Sigmoid colon (tissue), 7 donors: Measurements from ENCODE around the gene WFDC10B. TPM values are rescaled to one million over a fixed set of nuclear protein-coding genes. Genes with fewer than 3 reads are reported as not detected.

Experiments
- DNase-seq: peaks from one replicate; pipeline ENCODE4 v3.0.0-alpha.2; 2019
- H3K27ac ChIP-seq, 4 donors: fragments of 200-600 bp; sonication (generic); one replicate each; pipeline ENCODE4 v1.5.1; 2016 to 2019; ENCODE audit warnings: mild to moderate bottlenecking in 1 of 4
- H3K27me3 ChIP-seq, 3 donors: fragments of 200-600 bp; sonication (generic); one replicate each; pipeline ENCODE4 v1.5.1; 2019; ENCODE audit warnings: mild to moderate bottlenecking in 1 of 3
- H3K36me3 ChIP-seq, 4 donors: fragments of 200-600 bp; sonication (generic); one replicate each; pipeline ENCODE4 v1.5.1; 2016 to 2019
- H3K4me1 ChIP-seq, 4 donors: fragments of 200-600 bp; sonication (generic); one replicate each; pipeline ENCODE4 v1.5.1; 2017 to 2019
- H3K4me3 ChIP-seq, 4 donors: fragments of 200-600 bp; sonication (generic); one replicate each; pipeline ENCODE4 v1.5.1; 2017 to 2019; ENCODE audit warnings: mild to moderate bottlenecking in 2 of 4, moderate library complexity in 1 of 4
- H3K9me3 ChIP-seq, 4 donors: fragments of 200-600 bp in 3 of 4; sonication (generic) in 3 of 4; one replicate each; pipeline versions ENCODE4 v1.5.1 to v1.6.1; 2013 to 2019
- CTCF ChIP-seq, 4 experiments: fragments of 450-650 bp in 3 of 4; fragments of 200-600 bp in 1 of 4; IDR thresholded peaks; one replicate each; pipeline ENCODE4 v1.5.1; 2016 to 2019; ENCODE audit warnings: antibody characterized with exemption in 4 of 4, mild to moderate bottlenecking in 3 of 4, moderate library complexity in 2 of 4
- EP300 ChIP-seq, 4 donors: sonication (generic); formaldehyde crosslinking; IDR thresholded peaks; one replicate each; pipeline ENCODE4 v1.6.1; 2017; ENCODE audit warnings: antibody characterized with exemption in 4 of 4
- POLR2A ChIP-seq, 2 donors: fragments of 450-650 bp; IDR thresholded peaks; one replicate each; pipeline ENCODE4 v1.6.1; 2016; ENCODE audit warnings: antibody characterized with exemption in 2 of 2, mild to moderate bottlenecking in 2 of 2, moderate library complexity in 2 of 2
- POLR2AphosphoS5 ChIP-seq, 4 donors: sonication (generic); formaldehyde crosslinking; IDR thresholded peaks; one replicate each; pipeline ENCODE4 v1.6.1; 2017; ENCODE audit warnings: antibody characterized with exemption in 4 of 4
- WGBS, 2 donors: extraction: QIAGEN DNeasy Blood & Tissue Kit; methylation state at CpG; one replicate each; pipeline ENCODE4 v1.1.7; 2013; 5-methylcytosine and 5-hydroxymethylcytosine counted together
- intact Hi-C: fragments of 100-400 bp; cut with DNase I; formaldehyde crosslinking; loops from one replicate; pipeline ENCODE4 v1.15.1; 2023
- polyA plus RNA-seq, 3 donors: library from polyadenylated mRNA; stranded (reverse); fragments of 200-250 nt; gene quantifications; one replicate each; pipeline ENCODE4 v1.2.3, GENCODE V29; 2013
- small RNA-seq, 3 donors: library from RNA; depleted of rRNA; stranded (forward); fragments of <200 nt; gene quantifications; one replicate each; pipeline ENCODE3, GENCODE V24; 2016
- total RNA-seq, 4 donors: library from RNA; depleted of rRNA; stranded (reverse); fragments of >200 nt; gene quantifications; one replicate each; pipeline ENCODE4 v1.1.0, GENCODE V29; 2016
- donor health status: healthy with polysubstance abuse.
- donor health status: Bipolar disorder and iron deficiency.
- donor health status: healthy.

Gene WFDC10B
- total and polyA plus RNA-seq, 7 donors: 0.52 TPM; not detected in 6

GRCh38 chr20:45636513-45636912 is 68.3 kb downstream of the WFDC10B start:
- no peaks in the 10 kb centered on the region for H3K9me3 ChIP-seq
- no peak for TF ChIP-seq CTCF (IDR thresholded peaks at IDR 0.05)
- no peak for TF ChIP-seq POLR2A (IDR thresholded peaks at IDR 0.05)
- TF ChIP-seq POLR2AphosphoS5 (IDR thresholded peaks at IDR 0.05): no peak
- no peak for TF ChIP-seq EP300 (IDR thresholded peaks at IDR 0.05)
- H3K27me3 ChIP-seq: no peaks in the 10 kb centered on the region
- intact Hi-C loops: no loop called here
- no peak overlapping the region for H3K4me3 ChIP-seq
- no peaks in the 10 kb centered on the region for H3K4me1 ChIP-seq
- H3K36me3 ChIP-seq: no peaks in the 10 kb centered on the region
- 90 to 92% methylated on average over 1 of the region's 1 CpG for WGBS, 2 donors
- no peak for DNase-seq
- H3K27ac ChIP-seq: no peak overlapping the region

Small RNAs within 50 kb of the gene (small RNA-seq; reads per million reads assigned to genes)
- gene MIR3617 (0 to 0.12 (median 0) reads per million in 3 donors), gene SPINT5P (0 reads per million in 3 donors)

Other genes with a start within 250 kb of the WFDC10B start
- 10 to 100 TPM; 33.9 to 94.1 (median 39.6) TPM for gene WFDC2, start 235.3 kb downstream of the WFDC10B start, total RNA-seq
- 10 to 100 TPM; 29.6 to 86.6 (median 65.5) TPM for gene WFDC2, start 235.3 kb downstream of the WFDC10B start, polyA plus RNA-seq
- not detected for gene SPINT3, start 189.4 kb downstream of the WFDC10B start, total RNA-seq
- not detected for gene SPINT3, start 189.4 kb downstream of the WFDC10B start, polyA plus RNA-seq
- not detected for gene WFDC6, start 165.5 kb downstream of the WFDC10B start, total RNA-seq
- not detected for gene WFDC6, start 165.5 kb downstream of the WFDC10B start, polyA plus RNA-seq
- not detected for gene EPPIN, start 157.6 kb downstream of the WFDC10B start, total RNA-seq
- not detected for gene EPPIN, start 157.6 kb downstream of the WFDC10B start, polyA plus RNA-seq
- not detected for gene WFDC8, start 125.7 kb downstream of the WFDC10B start, total RNA-seq
- gene WFDC8, start 125.7 kb downstream of the WFDC10B start, polyA plus RNA-seq: not detected
- gene WFDC10A, start 75.3 kb downstream of the WFDC10B start, total RNA-seq: not detected
- gene WFDC10A, start 75.3 kb downstream of the WFDC10B start, polyA plus RNA-seq: not detected
- not detected for gene WFDC9, start 73.7 kb downstream of the WFDC10B start, total RNA-seq
- not detected for gene WFDC9, start 73.7 kb downstream of the WFDC10B start, polyA plus RNA-seq
- not detected for gene WFDC11, start 34.8 kb downstream of the WFDC10B start, total RNA-seq
- gene WFDC11, start 34.8 kb downstream of the WFDC10B start, polyA plus RNA-seq: not detected
- not detected for gene WFDC13, start 3.0 kb downstream of the WFDC10B start, total RNA-seq
- not detected for gene WFDC13, start 3.0 kb downstream of the WFDC10B start, polyA plus RNA-seq
- gene SPINT4, start 17.3 kb upstream of the WFDC10B start, total RNA-seq: not detected
- gene SPINT4, start 17.3 kb upstream of the WFDC10B start, polyA plus RNA-seq: not detected
- gene WFDC3, start 86.9 kb upstream of the WFDC10B start, total RNA-seq: 1 to 10 TPM in 3 of 4 donors, not detected in 1; 2.9 to 7.7 (median 3.9) TPM
- 10 to 100 TPM in 2 of 3 donors, 1 to 10 TPM in 1; 4.6 to 19.2 (median 13.9) TPM for gene WFDC3, start 86.9 kb upstream of the WFDC10B start, polyA plus RNA-seq
- 10 to 100 TPM; 33.0 to 59.9 (median 40.6) TPM for gene DNTTIP1, start 86.9 kb upstream of the WFDC10B start, total RNA-seq
- 100 to 1,000 TPM in 1 of 3 donors, 10 to 100 TPM in 2; 51.9 to 107 (median 71.4) TPM for gene DNTTIP1, start 86.9 kb upstream of the WFDC10B start, polyA plus RNA-seq
- 1 to 10 TPM in 1 of 4 donors, not detected in 3; 3.3 TPM for gene UBE2C, start 107.6 kb upstream of the WFDC10B start, total RNA-seq
- 10 to 100 TPM; 12.6 to 90.3 (median 29.6) TPM for gene UBE2C, start 107.6 kb upstream of the WFDC10B start, polyA plus RNA-seq
- gene TNNC2, start 122.3 kb upstream of the WFDC10B start, total RNA-seq: 1 to 10 TPM in 1 of 4 donors, under 1 TPM in 1, not detected in 2; 0.95 to 1.6 TPM
- gene TNNC2, start 122.3 kb upstream of the WFDC10B start, polyA plus RNA-seq: 10 to 100 TPM in 2 of 3 donors, 1 to 10 TPM in 1; 2.9 to 15.6 (median 10.2) TPM
- gene SNX21, start 128.8 kb upstream of the WFDC10B start, total RNA-seq: 10 to 100 TPM; 46.7 to 82.5 (median 52.2) TPM
- gene SNX21, start 128.8 kb upstream of the WFDC10B start, polyA plus RNA-seq: 10 to 100 TPM; 10.4 to 16.8 (median 15.2) TPM
- gene ACOT8, start 152.4 kb upstream of the WFDC10B start, total RNA-seq: 10 to 100 TPM; 28.5 to 42.5 (median 35.0) TPM
- 100 to 1,000 TPM in 1 of 3 donors, 10 to 100 TPM in 2; 51.0 to 131 (median 80.5) TPM for gene ACOT8, start 152.4 kb upstream of the WFDC10B start, polyA plus RNA-seq
- 1 to 10 TPM; 1.7 to 3.5 (median 2.9) TPM for gene ZSWIM3, start 152.6 kb upstream of the WFDC10B start, total RNA-seq
- 1 to 10 TPM; 2.4 to 3.5 (median 2.5) TPM for gene ZSWIM3, start 152.6 kb upstream of the WFDC10B start, polyA plus RNA-seq
- 1 to 10 TPM; 6.4 to 9.4 (median 7.1) TPM for gene ZSWIM1, start 176.2 kb upstream of the WFDC10B start, total RNA-seq
- 1 to 10 TPM; 3.6 to 6.5 (median 3.9) TPM for gene ZSWIM1, start 176.2 kb upstream of the WFDC10B start, polyA plus RNA-seq
- gene SPATA25, start 182.6 kb upstream of the WFDC10B start, total RNA-seq: 1 to 10 TPM; 1.6 to 7.5 (median 3.0) TPM
- gene SPATA25, start 182.6 kb upstream of the WFDC10B start, polyA plus RNA-seq: 1 to 10 TPM in 1 of 3 donors, not detected in 2; 1.7 TPM
- gene NEURL2, start 186.2 kb upstream of the WFDC10B start, total RNA-seq: 10 to 100 TPM; 18.9 to 25.8 (median 20.3) TPM
- 1 to 10 TPM; 1.8 to 4.6 (median 3.9) TPM for gene NEURL2, start 186.2 kb upstream of the WFDC10B start, polyA plus RNA-seq
- 10 to 100 TPM; 45.7 to 79.5 (median 56.7) TPM for gene CTSA, start 186.3 kb upstream of the WFDC10B start, total RNA-seq
- gene CTSA, start 186.3 kb upstream of the WFDC10B start, polyA plus RNA-seq: 100 to 1,000 TPM in 2 of 3 donors, 10 to 100 TPM in 1; 64.9 to 203 (median 169) TPM
- gene PLTP, start 207.1 kb upstream of the WFDC10B start, total RNA-seq: 100 to 1,000 TPM in 3 of 4 donors, 10 to 100 TPM in 1; 68.7 to 296 (median 156) TPM
- gene PLTP, start 207.1 kb upstream of the WFDC10B start, polyA plus RNA-seq: 10 to 100 TPM; 36.6 to 52.0 (median 47.4) TPM
- 10 to 100 TPM; 31.4 to 39.3 (median 32.5) TPM for gene PCIF1, start 229.7 kb upstream of the WFDC10B start, total RNA-seq
- 10 to 100 TPM; 26.4 to 37.8 (median 27.2) TPM for gene PCIF1, start 229.7 kb upstream of the WFDC10B start, polyA plus RNA-seq